ENCODE results near the gene TSPAN32.
A peak's percentile ranks its signal among the peaks of the same experiment; 100 is the strongest.

Gene TSPAN32

DNA sequence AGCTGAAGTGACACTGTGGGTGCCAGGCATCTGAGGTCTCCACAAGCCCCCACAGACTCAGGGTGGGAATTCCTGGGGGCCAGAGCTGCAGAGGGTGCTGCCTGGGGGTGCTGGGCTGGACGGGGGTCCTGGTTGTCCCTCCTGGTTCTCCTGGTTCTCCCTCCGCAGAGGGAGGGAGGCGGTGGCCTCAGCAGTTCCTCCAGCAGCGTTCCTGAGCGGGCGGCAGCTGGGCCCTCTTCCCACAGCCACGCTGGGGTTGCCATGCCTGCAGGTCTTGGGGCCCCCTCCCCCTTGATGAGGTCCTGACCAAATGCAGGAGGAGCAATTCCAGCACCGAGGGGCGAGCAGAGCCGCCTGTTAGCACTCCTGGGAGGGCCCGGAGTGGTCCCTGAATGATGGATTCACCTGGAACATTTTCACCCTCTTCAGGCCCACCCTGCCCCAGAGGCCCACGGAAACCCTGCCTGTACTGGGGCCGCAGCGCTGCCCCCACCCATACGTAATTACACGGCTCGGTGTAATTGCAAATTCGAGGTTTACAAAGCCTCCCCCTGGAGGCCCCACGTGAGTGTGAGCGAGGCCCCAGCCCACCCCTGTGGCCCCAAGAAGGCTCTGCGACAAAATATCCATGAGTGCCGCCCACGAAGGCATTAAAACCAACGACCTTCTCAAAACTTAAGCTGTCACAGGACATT lies 730 bp upstream of the TSPAN32 start:
- no peak for DNase-seq (ENCODE audit: low read depth)
- no peak overlapping the region for H3K4me3 ChIP-seq (ENCODE audit: low read depth, low read length)

GRCh38 chr11:2302306-2302895 lies 588 bp downstream of the TSPAN32 start:
- no peak overlapping the region for H3K4me3 ChIP-seq (ENCODE audit: low read depth, low read length)
- no peak for DNase-seq (ENCODE audit: low read depth)

DNA sequence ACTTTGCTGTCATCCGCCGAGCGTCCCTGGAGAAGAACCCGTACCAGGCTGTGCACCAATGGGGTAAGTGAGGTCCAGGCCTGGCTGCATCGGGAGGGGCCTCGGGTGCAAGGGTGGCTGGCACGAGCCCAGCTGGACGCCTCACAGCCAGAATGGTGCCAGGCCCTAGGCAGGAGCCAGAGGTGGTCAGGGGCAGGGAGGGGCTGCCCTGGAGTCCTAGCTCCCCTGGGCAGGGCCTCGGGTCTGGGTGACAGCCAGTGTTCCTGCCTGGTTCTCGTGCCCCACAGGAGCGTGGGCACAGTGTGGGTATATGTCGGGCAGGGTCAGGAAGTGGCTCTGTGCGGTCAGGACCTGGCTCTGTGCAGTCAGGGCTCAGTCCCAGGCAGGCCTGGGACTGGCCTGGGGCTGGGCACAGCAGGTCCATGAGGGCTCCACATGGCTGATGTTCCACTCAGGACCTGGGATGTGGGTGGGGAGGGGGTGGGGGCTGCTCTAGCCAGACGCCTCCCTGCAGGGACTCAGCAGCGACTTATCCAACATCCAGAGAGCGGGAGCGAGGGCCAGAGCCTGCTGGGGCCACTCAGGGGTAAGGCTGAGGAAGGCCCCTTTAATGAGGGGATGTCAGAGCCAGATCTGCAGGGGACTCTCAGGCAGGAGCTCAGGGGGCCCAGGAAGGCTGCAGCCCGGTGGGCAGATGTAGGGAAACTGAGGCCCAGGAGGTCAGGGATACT lies 1.2 kb downstream of the TSPAN32 start:
- no peak overlapping the region for H3K4me3 ChIP-seq (ENCODE audit: low read depth, low read length)
- no peak for DNase-seq (ENCODE audit: low read depth)

GRCh38 chr11:2303627-2304505 lies 2.1 kb downstream of the TSPAN32 start:
- no peak for DNase-seq (ENCODE audit: low read depth)
- no peak overlapping the region for H3K4me3 ChIP-seq (ENCODE audit: low read depth, low read length)

- no peak overlapping the region for H3K4me3 ChIP-seq (ENCODE audit: low read depth, low read length)
- no peak for DNase-seq (ENCODE audit: low read depth)
Measured at GRCh38 chr11:2304506-2305139, 2.8 kb downstream of the TSPAN32 start.

DNA sequence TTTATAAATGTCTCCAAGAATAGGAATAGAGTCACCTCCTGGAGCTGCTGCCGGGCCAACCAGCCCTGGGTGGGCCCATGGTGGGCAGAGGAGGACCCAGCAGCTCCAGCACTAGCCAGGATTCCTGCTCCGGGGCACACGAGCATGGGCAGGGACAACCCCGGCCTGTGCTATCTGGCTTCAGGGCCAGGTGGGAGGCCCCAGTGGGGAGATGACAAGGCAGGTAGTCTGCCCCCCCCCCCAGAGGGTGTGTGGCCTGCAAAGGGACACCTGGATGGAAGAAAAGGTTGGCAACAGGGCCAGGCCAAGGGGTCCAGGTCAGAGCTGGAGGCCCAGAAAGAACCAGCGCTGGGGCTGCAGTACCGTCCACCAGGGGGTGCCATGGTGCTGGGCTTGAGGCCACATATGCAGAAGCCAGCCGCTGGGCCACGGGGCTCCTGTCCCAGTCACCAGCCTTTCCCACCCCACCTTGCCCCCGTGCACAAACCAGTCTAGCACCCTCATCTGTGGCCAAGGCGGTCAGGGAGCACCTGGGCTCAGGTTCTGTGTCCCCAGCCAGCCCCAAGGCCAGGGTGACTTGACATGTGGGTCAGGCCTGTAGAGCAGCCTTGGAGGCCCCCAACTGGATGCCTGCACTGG lies 3.4 kb downstream of the TSPAN32 start:
- no peak overlapping the region for H3K4me3 ChIP-seq (ENCODE audit: low read depth, low read length)
- DNase-seq (ENCODE audit: low read depth) = no peak

GRCh38 chr11:2305788-2306451 lies 4.1 kb downstream of the TSPAN32 start:
- H3K4me3 ChIP-seq (ENCODE audit: low read depth, low read length) = peak overlapping the region; percentile 10
- no peak for DNase-seq (ENCODE audit: low read depth)

DNA sequence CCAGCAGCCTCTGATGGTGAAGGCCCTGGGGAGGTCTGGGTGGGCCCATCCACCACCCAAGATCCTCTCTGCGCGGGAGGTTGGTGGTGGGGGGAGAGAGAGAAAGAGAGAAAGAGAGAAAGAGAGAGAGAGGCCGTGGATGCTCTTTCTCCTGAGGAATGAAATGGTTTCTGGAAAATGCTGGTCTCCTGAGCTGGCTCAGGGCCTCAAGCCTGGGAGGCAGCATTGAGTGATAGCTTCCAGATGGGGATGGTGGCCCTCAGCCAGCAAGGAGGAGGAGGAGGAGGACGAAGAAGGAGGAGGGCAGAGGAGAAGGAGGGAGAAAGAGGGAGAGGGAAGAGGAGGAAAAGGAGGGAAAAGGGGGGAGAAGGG lies 4.6 kb downstream of the TSPAN32 start:
- peak overlapping the region; percentile 10 for H3K4me3 ChIP-seq (ENCODE audit: low read depth, low read length)

GRCh38 chr11:2306877-2307500 lies 5.2 kb downstream of the TSPAN32 start:
- no peak for DNase-seq (ENCODE audit: low read depth)
- H3K4me3 ChIP-seq (ENCODE audit: low read depth, low read length) = no peak overlapping the region

More for the DNA sequence above, 4.6 kb downstream of the TSPAN32 start:
- peak; percentile 42 for DNase-seq (ENCODE audit: low read depth)

DNA sequence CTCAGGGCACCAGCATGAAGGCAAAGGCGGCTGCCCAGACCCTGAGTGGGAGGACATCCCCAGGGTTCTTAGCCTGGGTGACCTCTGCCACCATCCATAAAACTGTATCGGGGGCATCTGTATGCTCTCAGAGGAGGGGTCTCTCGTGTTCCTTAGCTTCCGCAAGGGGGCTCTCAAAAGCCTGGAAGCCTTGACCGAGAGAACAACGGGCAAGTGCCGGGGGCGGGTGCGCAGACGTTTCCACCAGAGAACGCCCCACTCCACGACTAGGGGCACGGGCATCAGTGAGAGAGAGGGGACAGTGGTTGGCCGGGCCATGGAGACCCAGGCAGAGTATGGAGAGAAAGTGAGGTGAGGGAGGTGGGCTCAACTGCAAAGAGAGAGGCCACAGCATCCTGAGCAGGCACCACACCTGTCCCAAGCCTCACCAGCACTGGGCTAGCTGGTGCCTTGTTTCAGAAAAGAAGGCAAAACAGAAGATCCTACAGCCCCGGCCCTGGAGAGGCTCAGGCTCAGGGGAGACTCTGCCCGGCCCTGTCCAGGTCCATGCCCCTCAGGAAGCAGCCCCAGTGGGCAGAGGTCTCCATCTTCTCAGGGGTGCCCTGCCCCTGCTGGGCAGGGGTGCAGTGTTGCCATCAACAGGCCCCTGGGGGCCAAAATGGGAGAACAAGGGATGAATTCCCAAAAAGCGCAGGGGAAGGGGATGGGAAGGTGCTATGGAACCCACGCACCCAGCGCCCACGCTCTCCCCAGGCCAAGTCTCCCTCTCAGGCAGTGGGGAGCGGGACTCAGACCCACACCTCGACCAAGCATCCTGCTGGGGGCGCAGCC lies 5.9 kb downstream of the TSPAN32 start:
- no peak overlapping the region for H3K4me3 ChIP-seq (ENCODE audit: low read depth, low read length)
- no peak for DNase-seq (ENCODE audit: low read depth)

DNA sequence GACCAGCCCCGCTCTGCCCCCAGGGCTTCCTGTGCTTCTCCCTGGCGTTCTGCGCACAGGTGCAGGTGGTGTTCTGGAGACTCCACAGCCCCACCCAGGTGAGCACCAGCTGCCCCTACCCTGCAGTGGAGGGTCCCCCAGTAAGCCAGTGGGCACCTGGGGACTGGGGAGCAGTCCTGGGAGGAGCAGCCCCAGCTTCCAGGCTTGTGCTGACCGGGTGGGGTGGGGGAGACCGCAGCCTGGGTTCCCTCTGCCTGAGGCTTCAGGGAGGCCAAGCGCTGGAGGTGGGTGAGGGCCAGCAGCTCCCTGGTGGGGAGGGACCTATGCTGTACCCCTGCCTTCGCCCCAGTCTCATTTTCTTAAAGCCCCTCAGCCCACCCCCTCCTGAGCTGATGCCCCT lies 6.9 kb downstream of the TSPAN32 start:
- no peak for DNase-seq (ENCODE audit: low read depth)
- H3K4me3 ChIP-seq (ENCODE audit: low read depth, low read length) = no peak overlapping the region

GRCh38 chr11:2309251-2310072 lies 7.6 kb downstream of the TSPAN32 start:
- no peak for DNase-seq (ENCODE audit: low read depth)
- H3K4me3 ChIP-seq (ENCODE audit: low read depth, low read length) = no peak overlapping the region

- no peak for DNase-seq (ENCODE audit: low read depth)
- H3K4me3 ChIP-seq (ENCODE audit: low read depth, low read length) = no peak overlapping the region
Measured at GRCh38 chr11:2310073-2310785, 8.4 kb downstream of the TSPAN32 start.

GRCh38 chr11:2310786-2311352 lies 9.1 kb downstream of the TSPAN32 start:
- DNase-seq (ENCODE audit: low read depth) = no peak
- no peak overlapping the region for H3K4me3 ChIP-seq (ENCODE audit: low read depth, low read length)

- no peak for DNase-seq (ENCODE audit: low read depth)
- H3K4me3 ChIP-seq (ENCODE audit: low read depth, low read length) = no peak overlapping the region
Measured at GRCh38 chr11:2311353-2312133, 9.7 kb downstream of the TSPAN32 start.
